ENCODE measurements around the gene NCL.
"Not testable (repeated sequence)": the region's sequence is repeated elsewhere in the genome, so short reads cannot be mapped to it uniquely, and the experiment has no call there.

GRCh38 chr2:231407686-231408085 is 56.6 kb downstream of the NCL start:
- TF ChIP-seq CTCF (conservative IDR thresholded peaks at IDR 0.05; ENCODE audit: low read length); EZH2phosphoT487 (IDR thresholded peaks at IDR 0.05; ENCODE audit: borderline replicate concordance): not testable (repeated sequence)

Data from Loucy (cell line).